ENCODE data around the gene PASK. TPM values are rescaled to one million over a fixed set of nuclear protein-coding genes. Genes with fewer than 3 reads are reported as not detected.

PASK gene
- total RNA-seq, 2 experiments from 2014 or later: 26.8 to 84.3 TPM

- Histone ChIP-seq H3K27ac (ENCODE audit: low read depth, low read length, poor library complexity, severe bottlenecking) (no peak overlapping the region), H3K9me3 (ENCODE audit: low read length) (no peaks in the 10 kb centered on the region), H3K4me3 (ENCODE audit: low read depth, low read length, poor library complexity, severe bottlenecking) (no peak overlapping the region), H3K4me2 (ENCODE audit: low read length) (no peak overlapping the region), H2AFZ (ENCODE audit: low read length) (no peak overlapping the region), H4K20me1 (ENCODE audit: insufficient read depth, low read length) (no peaks in the 10 kb centered on the region; the same call in 1 of the 2 replicates), H3K4me1 (ENCODE audit: insufficient read depth, low read length, poor library complexity, severe bottlenecking) (no peaks in the 10 kb centered on the region), H3K36me3 (ENCODE audit: insufficient read depth, low read length) (peaks cover 62% of the 10 kb centered on the region), H3K79me2 (ENCODE audit: insufficient read depth, low read depth, low read length) (no peaks in the 10 kb centered on the region), H3K9me2 (ENCODE audit: insufficient read depth, low read length) (no peaks in the 10 kb centered on the region)
- CTCF ChIA-PET (ENCODE audit: unreplicated experiment): no interaction called here
- TF ChIP-seq CTCF (conservative IDR thresholded peaks at IDR 0.05; ENCODE audit: low read length) (no peak), EZH2phosphoT487 (IDR thresholded peaks at IDR 0.05; ENCODE audit: borderline replicate concordance, low read depth, low read length) (no peak)
- DNase-seq (ENCODE audit: low spot score): no peak
- POLR2A ChIA-PET: no interaction called here
- intact Hi-C loops (cut with micrococcal nuclease; ENCODE audit: unreplicated experiment): no loop called here
- no TSS peak for BruUV-seq (replicated peaks)
These were observed 9.8 kb upstream of the PASK start for GRCh38 chr2:241159116-241159515.

GRCh38 chr2:241158546-241158900 is 9.3 kb upstream of the PASK start:
- no peak for DNase-seq (ENCODE audit: low spot score)
- Histone ChIP-seq H3K4me1 (ENCODE audit: insufficient read depth, low read length, poor library complexity, severe bottlenecking) (no peaks in the 10 kb centered on the region), H4K20me1 (ENCODE audit: insufficient read depth, low read length) (no peaks in the 10 kb centered on the region; the same call in 1 of the 2 replicates), H3K9me3 (ENCODE audit: low read length) (no peaks in the 10 kb centered on the region), H3K79me2 (ENCODE audit: insufficient read depth, low read depth, low read length) (no peaks in the 10 kb centered on the region), H3K27ac (ENCODE audit: low read depth, low read length, poor library complexity, severe bottlenecking) (no peak overlapping the region), H2AFZ (ENCODE audit: low read length) (no peak overlapping the region), H3K36me3 (ENCODE audit: insufficient read depth, low read length) (peaks cover 58% of the 10 kb centered on the region), H3K9me2 (ENCODE audit: insufficient read depth, low read length) (no peaks in the 10 kb centered on the region), H3K4me3 (ENCODE audit: low read depth, low read length, poor library complexity, severe bottlenecking) (no peak overlapping the region), H3K4me2 (ENCODE audit: low read length) (no peak overlapping the region)
- no TSS peak for BruUV-seq (replicated peaks)
- POLR2A ChIA-PET: no interaction called here
- CTCF ChIA-PET (ENCODE audit: unreplicated experiment): no interaction called here
- intact Hi-C loops (cut with micrococcal nuclease; ENCODE audit: unreplicated experiment): no loop called here
- TF ChIP-seq CTCF (conservative IDR thresholded peaks at IDR 0.05; ENCODE audit: low read length) (no peak), EZH2phosphoT487 (IDR thresholded peaks at IDR 0.05; ENCODE audit: borderline replicate concordance, low read depth, low read length) (no peak)

GRCh38 chr2:241157841-241158545 is 8.7 kb upstream of the PASK start:
- no peak for DNase-seq (ENCODE audit: low spot score)
- no peaks in the 10 kb centered on the region for H3K9me2 ChIP-seq (ENCODE audit: insufficient read depth, low read length)
- no peaks in the 10 kb centered on the region for H3K4me1 ChIP-seq (ENCODE audit: insufficient read depth, low read length, poor library complexity, severe bottlenecking)
- ChIA-PET CTCF (ENCODE audit: unreplicated experiment) (no interaction called here), POLR2A (no interaction called here)
- no peak overlapping the region for H2AFZ ChIP-seq (ENCODE audit: low read length)
- H3K9me3 ChIP-seq (ENCODE audit: low read length): no peaks in the 10 kb centered on the region
- no TSS peak for BruUV-seq (replicated peaks)
- peaks cover 58% of the 10 kb centered on the region for H3K36me3 ChIP-seq (ENCODE audit: insufficient read depth, low read length)
- H3K4me2 ChIP-seq (ENCODE audit: low read length): no peak overlapping the region
- H4K20me1 ChIP-seq (ENCODE audit: insufficient read depth, low read length): no peaks in the 10 kb centered on the region; the same call in 1 of the 2 replicates
- intact Hi-C loops (cut with micrococcal nuclease; ENCODE audit: unreplicated experiment): no loop called here
- no peak overlapping the region for H3K27ac ChIP-seq (ENCODE audit: low read depth, low read length, poor library complexity, severe bottlenecking)
- no peaks in the 10 kb centered on the region for H3K79me2 ChIP-seq (ENCODE audit: insufficient read depth, low read depth, low read length)
- TF ChIP-seq CTCF (conservative IDR thresholded peaks at IDR 0.05; ENCODE audit: low read length): no peak
- no peak overlapping the region for H3K4me3 ChIP-seq (ENCODE audit: low read depth, low read length, poor library complexity, severe bottlenecking)
